Measurements from ENCODE around the gene CDH4. TPM values are rescaled to one million over a fixed set of nuclear protein-coding genes. Genes with fewer than 3 reads are reported as not detected.
"Not testable (repeated sequence)": the region's sequence is repeated elsewhere in the genome, so short reads cannot be mapped to it uniquely, and the experiment has no call there.

CDH4 gene
- total and polyA plus RNA-seq, 12 donors = 0.04 to 0.25 (median 0.08) TPM; not detected in 5

GRCh38 chr20:61982951-61983315 is 730.9 kb downstream of the CDH4 start:
- Histone ChIP-seq H3K27me3 (no peaks in the 10 kb centered on the region), H3K9me3 (peaks cover 0 to 3% (median 0%) of the 10 kb centered on the region in 11 donors), H3K36me3 (peaks cover 0 to 52% (median 6%) of the 10 kb centered on the region in 9 donors), H3K27ac (no peak overlapping the region), H3K4me1 (peaks cover 0 to 12% (median 3%) of the 10 kb centered on the region in 9 donors), H3K4me3 (no peak overlapping the region)
- no peak for TF ChIP-seq CTCF (IDR thresholded peaks at IDR 0.05)
- WGBS, 2 donors = 93 to 94% methylated on average over 11 of the region's 11 CpGs
- DNase-seq (no peak), ATAC-seq (no peak)
- intact Hi-C loops (cut with DNase I) = no loop called here

GRCh38 chr20:61983965-61984364 is 731.9 kb downstream of the CDH4 start:
- Histone ChIP-seq H3K27me3 (no peaks in the 10 kb centered on the region), H3K4me3 (no peak overlapping the region), H3K36me3 (peaks cover 0 to 59% (median 6%) of the 10 kb centered on the region in 9 donors), H3K4me1 (peaks cover 0 to 12% (median 3%) of the 10 kb centered on the region in 9 donors), H3K9me3 (peaks cover 0 to 3% (median 0%) of the 10 kb centered on the region in 11 donors), H3K27ac (no peak overlapping the region)
- ATAC-seq (no peak), DNase-seq (no peak)
- no peak for TF ChIP-seq CTCF (IDR thresholded peaks at IDR 0.05)
- intact Hi-C loops (cut with DNase I) = no loop called here
- 84 to 93% methylated on average over 17 of the region's 17 CpGs for WGBS, 2 donors

GRCh38 chr20:61984431-61984830 is 732.4 kb downstream of the CDH4 start:
- peaks cover 0 to 12% (median 3%) of the 10 kb centered on the region in 9 donors for H3K4me1 ChIP-seq
- intact Hi-C loops (cut with DNase I); H3K27ac ChIP-seq; H3K9me3 ChIP-seq; DNase-seq; H3K27me3 ChIP-seq; H3K4me3 ChIP-seq; ATAC-seq: not testable (repeated sequence)
- H3K36me3 ChIP-seq = peaks cover 0 to 59% (median 6%) of the 10 kb centered on the region in 9 donors
- 85 to 90% methylated on average over 14 of the region's 14 CpGs for WGBS, 2 donors

GRCh38 chr20:61985096-61985495 is 733.0 kb downstream of the CDH4 start:
- Histone ChIP-seq H3K27me3 (no peaks in the 10 kb centered on the region), H3K27ac (no peak overlapping the region), H3K36me3 (peaks cover 0 to 58% (median 6%) of the 10 kb centered on the region in 9 donors), H3K9me3 (peaks cover 0 to 3% (median 0%) of the 10 kb centered on the region in 11 donors), H3K4me3 (no peak overlapping the region), H3K4me1 (peaks cover 0 to 12% (median 3%) of the 10 kb centered on the region in 9 donors)
- WGBS, 2 donors = 89% methylated on average over 6 of the region's 6 CpGs
- DNase-seq = no peak
- intact Hi-C loops (cut with DNase I) = no loop called here
- no peak for TF ChIP-seq CTCF (IDR thresholded peaks at IDR 0.05)
- no peak for ATAC-seq

- 43 to 66% methylated on average over 16 of the region's 16 CpGs for WGBS, 2 donors
- Histone ChIP-seq H3K36me3 (peaks cover 0 to 76% (median 21%) of the 10 kb centered on the region in 9 donors), H3K27ac (peak overlapping the region in 5 of 10 donors; percentile 30 to 62 (median 52)), H3K4me1 (peaks cover 0 to 11% (median 3%) of the 10 kb centered on the region in 9 donors), H3K27me3 (no peaks in the 10 kb centered on the region), H3K9me3 (peaks cover 0 to 15% (median 5%) of the 10 kb centered on the region in 11 donors), H3K4me3 (no peak overlapping the region)
- no peak for TF ChIP-seq CTCF (IDR thresholded peaks at IDR 0.05)
- intact Hi-C loops (cut with DNase I) = no loop called here
- ATAC-seq = peak in 7 of 8 donors; percentile 56 to 83 (median 76)
- no peak for DNase-seq
Observed at GRCh38 chr20:61986762-61987321, 734.8 kb downstream of the CDH4 start.

Data from heart right ventricle (tissue), 16 donors.